Sciatic nerve (tissue), 2 donors: ENCODE measurements around the gene HMGCS1. TPM values are rescaled to one million over a fixed set of nuclear protein-coding genes. Genes with fewer than 3 reads are reported as not detected.
"Not testable (repeated sequence)": the region's sequence is repeated elsewhere in the genome, so short reads cannot be mapped to it uniquely, and the experiment has no call there.

Experiments used
- ATAC-seq: fragments of 200-7000 bp; cut with Tn5 transposase; one replicate; pipeline ENCODE4 v1.9.1; 2020; ENCODE audit warnings: mild to moderate bottlenecking, moderate library complexity
- DNase-seq: peaks from one replicate; pipeline ENCODE4 v3.0.0-alpha.2; 2020; ENCODE audit warnings: low spot score
- intact Hi-C: fragments of 100-400 bp; cut with DNase I; formaldehyde crosslinking; loops from one replicate; pipeline ENCODE4 v1.14.2; 2022
- total RNA-seq: library from RNA; stranded (reverse); fragmentation: NEBNext Ultra II Directional; extraction: Animal tissue kit (Norgen Biotek cat#: 25700); gene quantifications from one replicate; pipeline ENCODE4 v1.2.1, GENCODE V29; 2021
- donor health status: DM: no; HTN: no; CAD: no.
- donor health status: DM: no; HTN: no; CAD: no.

The HMGCS1 gene
- total RNA-seq, 1 donor from 2014 or later, result 115 TPM

GRCh38 chr5:43314724-43315123 is 1.5 kb upstream of the HMGCS1 start:
- DNase-seq (no peak), ATAC-seq (no peak)
- intact Hi-C loops, result no loop called here

- DNase-seq (no peak), ATAC-seq (no peak)
- intact Hi-C loops, result no loop called here
Observed at GRCh38 chr5:43313854-43314457, 744 bp upstream of the HMGCS1 start.

DNA sequence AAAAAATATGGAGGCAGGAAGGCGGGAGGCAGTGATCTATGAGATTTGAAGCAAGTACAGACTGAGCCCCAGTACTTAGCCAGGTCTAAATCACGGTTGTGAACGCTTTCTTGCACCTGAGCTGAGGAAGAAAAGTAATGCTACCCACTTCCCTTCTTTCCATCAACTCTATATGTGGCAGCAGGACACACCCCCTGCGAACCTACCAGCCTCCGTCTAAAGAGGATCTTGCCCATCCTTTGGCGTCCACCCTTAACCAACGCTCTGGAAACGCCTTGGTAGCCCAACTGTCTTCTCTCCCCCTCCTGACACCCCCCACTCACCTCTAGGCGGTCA is 545 bp downstream of the HMGCS1 start:
- intact Hi-C loops, result no loop called here
- no peak for DNase-seq
- ATAC-seq, result no peak

DNA sequence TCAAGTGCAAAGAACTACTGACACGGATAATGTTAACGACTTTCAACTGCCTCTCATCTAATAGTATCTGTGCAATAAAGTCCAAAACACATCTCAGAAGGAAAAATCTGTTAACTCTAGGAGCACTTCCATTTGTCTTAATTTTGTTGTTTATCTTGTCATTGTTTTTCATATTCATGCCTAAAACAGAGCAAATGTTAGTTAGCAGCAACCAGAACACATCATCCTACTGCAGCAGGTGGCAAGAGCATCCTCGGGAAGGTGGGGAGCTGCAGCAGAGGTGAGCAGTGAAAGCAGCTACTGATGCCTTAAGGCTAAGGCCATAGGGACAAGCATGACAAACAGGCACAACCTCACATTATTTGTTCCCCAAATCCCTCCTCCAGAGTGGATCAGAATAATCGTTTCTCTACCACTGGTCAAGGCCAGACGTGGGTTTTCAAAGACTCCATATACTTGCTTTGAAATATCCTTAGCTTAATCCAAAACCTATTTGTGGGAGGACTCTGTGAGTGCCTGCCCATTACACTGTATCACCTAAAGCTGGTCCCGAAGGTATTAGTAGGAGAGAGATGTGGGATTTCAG is 1.0 kb downstream of the HMGCS1 start:
- DNase-seq (no peak), ATAC-seq (no peak)
- intact Hi-C loops, result no loop called here

- intact Hi-C loops, result no loop called here
- ATAC-seq (no peak), DNase-seq (no peak)
Observed at GRCh38 chr5:43309637-43310036, 3.6 kb downstream of the HMGCS1 start.

- DNase-seq (no peak), ATAC-seq (no peak)
- intact Hi-C loops, result no loop called here
Observed at GRCh38 chr5:43309122-43309521, 4.1 kb downstream of the HMGCS1 start.

DNA sequence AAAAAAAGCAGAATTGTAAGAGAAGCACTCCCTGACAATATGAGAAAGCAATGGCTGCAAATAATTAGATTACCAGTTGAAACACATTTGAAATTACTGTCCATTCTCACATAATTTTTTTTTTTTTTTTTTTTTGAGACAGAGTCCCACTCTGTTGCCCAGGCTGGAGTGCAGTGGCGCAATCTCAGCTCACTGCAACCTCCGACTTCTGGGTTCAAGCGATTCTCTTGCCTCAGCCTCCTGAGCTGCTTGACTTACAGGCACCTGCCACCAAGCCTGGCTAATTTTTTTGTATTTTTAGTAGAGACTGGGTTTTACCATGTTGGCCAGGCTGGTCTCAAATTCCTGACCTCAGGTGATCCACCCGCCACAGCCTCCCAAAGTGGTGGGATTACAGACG is 6.3 kb downstream of the HMGCS1 start:
- DNase-seq, ATAC-seq, intact Hi-C loops: not testable (repeated sequence)

GRCh38 chr5:43305948-43306565 is 7.2 kb downstream of the HMGCS1 start:
- ATAC-seq, result peak; percentile 75
- intact Hi-C loops, result no loop called here
- DNase-seq, result no peak

- no peak for DNase-seq
- intact Hi-C loops, result no loop called here
- ATAC-seq, result no peak
Observed at GRCh38 chr5:43304525-43304924, 8.7 kb downstream of the HMGCS1 start.

DNA sequence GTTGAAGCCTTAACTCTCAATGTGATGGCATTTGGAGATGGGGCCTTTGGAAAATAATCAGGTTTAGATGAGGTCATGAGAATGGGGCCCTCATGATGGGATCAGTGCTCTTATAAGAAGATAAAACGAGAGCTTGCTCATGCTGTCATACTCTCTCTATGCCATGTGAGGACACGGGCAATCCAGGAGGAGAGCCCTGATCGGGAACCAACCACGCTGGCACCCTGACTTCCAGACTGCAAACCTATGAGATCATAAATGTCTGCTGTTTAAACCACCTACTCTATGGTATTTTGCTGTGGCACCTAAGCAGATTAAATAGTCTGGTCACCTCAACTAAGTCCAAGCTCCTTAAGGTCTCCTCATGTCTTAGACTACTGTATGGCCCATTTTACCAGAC is 10.0 kb downstream of the HMGCS1 start:
- ATAC-seq (no peak), DNase-seq (no peak)
- intact Hi-C loops, result no loop called here

DNA sequence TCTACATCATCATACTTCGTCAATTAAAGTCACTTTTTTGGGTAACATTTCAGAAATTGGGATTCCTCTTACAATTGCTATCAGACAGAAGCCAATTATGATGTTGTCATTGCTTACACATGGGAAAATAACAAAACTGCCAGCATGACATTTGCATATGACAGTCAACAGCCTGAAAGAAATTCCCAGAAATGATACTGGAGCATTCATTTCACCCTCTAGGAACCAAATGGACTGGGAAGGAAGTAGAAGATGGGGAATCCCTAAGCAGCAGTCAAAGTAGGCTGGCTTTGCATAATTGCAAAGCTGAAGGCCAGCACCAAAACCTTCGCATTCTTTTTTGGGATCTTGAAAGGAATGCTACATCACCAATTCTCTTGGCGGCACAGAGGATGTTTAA is 10.7 kb downstream of the HMGCS1 start:
- no peak for ATAC-seq

GRCh38 chr5:43301653-43302091 is 11.5 kb downstream of the HMGCS1 start:
- ATAC-seq (peak; percentile 26), DNase-seq (no peak)
- intact Hi-C loops, result no loop called here

More for the DNA sequence above, 10.7 kb downstream of the HMGCS1 start:
- DNase-seq, result no peak
- intact Hi-C loops, result no loop called here

DNA sequence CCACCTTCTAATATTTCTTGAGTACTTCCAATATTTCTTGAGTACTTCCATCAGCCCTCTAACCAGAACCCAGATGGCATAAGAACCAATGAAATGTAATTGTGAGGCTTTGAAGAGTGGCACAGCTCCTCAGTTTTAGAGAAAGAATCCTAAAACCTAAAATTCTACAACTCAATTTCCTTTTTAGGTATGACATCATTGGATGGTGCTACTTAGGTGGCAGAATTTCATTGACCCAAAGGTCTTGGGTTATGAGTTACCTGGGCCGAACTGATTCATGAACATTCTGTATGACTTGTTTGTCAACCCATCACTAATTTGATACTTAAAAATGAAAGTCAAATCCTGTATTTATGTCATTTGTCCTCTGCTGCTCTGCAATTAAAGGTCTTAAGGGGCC is 13.1 kb downstream of the HMGCS1 start:
- no peak for ATAC-seq

DNA sequence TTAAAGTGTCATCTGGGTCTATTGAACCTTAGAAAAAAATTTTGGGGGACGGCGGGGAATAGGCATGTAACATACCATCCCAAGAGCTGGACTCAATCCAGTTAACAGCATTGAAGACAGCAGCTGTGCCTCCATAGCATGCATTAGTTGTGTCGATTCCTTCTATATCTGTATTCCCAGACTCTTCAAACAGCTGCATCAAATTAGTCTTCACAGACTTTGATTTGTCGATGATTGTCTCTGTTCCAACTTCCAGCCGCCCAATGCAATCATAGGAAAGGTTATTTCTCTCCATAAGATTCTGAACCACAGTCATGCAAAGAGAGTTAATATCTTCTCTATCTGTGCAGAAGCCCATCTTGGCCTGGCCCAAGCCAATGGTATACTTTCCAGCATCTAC is 14.8 kb downstream of the HMGCS1 start:
- ATAC-seq (no peak), DNase-seq (no peak)
- intact Hi-C loops, result no loop called here

More for the DNA sequence above, 13.1 kb downstream of the HMGCS1 start:
- intact Hi-C loops, result no loop called here
- no peak for DNase-seq

DNA sequence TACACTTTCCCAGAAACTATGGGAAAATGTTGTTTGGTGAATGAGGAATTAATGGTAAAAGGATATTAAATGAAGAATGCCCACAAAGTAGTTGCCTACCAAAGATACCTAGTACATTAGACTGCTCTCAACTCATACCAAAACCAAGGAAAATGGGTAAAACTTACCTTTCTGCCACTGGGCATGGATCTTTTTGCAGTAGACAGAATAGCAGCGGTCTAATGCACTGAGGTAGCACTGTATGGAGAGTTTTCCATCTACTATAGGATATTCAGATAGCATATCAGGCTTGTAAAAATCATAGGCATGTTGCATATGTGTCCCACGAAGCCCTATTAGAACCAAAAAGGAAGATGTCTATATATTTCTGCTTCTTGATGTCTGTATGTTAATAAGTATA is 16.4 kb downstream of the HMGCS1 start:
- intact Hi-C loops, result no loop called here
- no peak for ATAC-seq
- no peak for DNase-seq

DNA sequence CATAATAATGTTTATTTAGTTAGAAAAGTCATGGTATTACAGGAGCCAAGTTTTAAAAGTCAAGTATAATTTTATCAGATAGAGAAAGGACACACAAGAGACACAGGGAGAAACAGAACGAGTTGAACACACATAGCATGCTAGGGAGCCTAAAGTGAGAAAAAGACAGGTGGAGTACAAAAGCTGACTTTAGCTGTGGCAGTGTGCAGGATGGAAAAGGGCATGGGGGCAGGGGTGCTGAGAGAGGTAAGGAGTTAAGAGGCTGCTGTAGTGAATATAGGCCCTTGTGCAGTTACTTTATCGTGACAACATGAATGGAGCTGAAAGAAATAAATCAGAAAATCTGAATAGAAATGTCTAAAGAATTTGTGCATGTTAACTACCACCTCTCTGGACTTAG is 18.0 kb downstream of the HMGCS1 start:
- intact Hi-C loops, result no loop called here
- no peak for ATAC-seq
- DNase-seq, result no peak

DNA sequence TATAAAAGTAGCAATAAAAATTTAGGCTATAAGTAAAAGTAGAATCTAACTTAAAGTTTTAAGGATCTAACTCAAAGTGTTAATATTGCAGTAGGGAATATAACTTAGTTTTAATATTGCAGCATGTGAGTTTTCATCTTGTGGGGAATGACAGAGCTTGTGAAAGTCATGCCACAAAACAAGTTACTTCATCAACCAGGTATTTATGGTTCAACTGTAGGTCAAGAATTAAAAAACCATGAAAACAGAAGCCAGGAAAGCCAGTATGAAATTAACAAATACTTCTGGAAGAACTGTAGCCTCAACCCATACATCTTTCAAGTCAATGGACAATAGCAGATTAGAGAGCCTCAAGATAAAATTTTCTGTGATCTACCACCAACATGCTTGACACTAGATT is 19.0 kb downstream of the HMGCS1 start:
- DNase-seq, result no peak
- intact Hi-C loops, result no loop called here
- ATAC-seq, result no peak

DNA sequence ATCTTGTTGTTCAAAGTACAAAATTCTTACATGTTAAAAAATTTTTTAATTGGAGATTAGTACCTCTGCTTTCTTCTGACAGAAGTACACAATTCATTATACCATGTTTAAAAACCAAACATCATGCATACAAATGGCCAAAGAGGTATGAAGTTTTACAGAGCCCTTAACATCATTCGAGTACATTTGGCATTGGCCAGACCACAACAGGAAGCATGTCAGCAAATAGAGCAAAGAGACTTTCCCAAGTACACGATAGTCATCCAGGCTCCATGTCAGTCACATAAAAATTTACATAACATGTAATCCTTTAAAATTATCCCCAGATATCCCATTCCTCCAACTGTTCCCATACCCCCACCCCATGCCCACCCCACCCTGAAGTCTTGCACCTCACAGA is 22.5 kb downstream of the HMGCS1 start:
- intact Hi-C loops, result no loop called here
- ATAC-seq, result no peak
- no peak for DNase-seq

DNA sequence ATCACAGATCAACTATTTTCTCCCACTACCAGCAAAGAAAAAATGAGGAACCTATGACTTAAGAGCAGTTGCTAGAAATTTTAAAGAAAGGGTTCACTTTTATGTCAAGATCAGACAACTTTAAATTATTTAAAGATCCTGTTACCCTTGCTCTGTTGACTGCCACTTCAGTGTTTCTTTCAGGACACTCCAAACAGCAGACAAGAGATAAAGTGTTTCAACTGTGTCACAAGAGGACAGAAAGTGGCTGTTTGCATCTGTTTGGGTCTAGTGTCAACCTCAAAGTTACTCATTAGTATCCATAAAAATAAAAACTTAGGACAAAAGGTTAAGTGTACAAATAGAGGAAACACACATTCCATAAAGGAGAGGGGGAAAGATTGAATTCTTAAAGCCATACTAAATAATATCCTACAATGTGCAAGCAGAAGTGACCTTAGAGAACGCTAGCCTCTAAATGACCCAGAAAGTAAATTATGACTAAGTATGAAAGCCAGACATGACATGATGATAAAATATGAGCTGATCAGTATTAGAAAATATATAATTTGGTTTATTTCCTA is 24.9 kb downstream of the HMGCS1 start:
- intact Hi-C loops, result no loop called here
- no peak for ATAC-seq
- no peak for DNase-seq

DNA sequence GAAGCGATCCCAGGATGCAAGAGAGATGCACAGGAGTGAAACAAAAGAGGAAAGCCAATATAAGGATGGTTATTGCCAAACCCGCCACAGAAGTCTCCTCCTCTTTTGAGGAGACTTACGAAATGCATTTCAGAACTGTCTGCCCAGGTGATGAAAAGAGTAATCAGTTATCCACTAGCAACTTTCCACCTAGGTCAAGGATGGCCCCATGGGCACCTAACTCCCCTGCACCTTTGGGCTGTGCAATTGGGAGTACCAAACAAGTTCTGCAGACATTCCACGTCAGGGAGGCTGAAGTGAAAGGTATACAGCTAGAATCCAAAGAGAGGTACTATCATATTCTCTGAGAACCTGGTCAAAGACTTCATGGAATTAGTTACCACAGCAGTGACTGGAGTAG is 25.7 kb downstream of the HMGCS1 start:
- intact Hi-C loops, result no loop called here
- no peak for DNase-seq
- no peak for ATAC-seq

GRCh38 chr5:43286623-43287022 is 26.6 kb downstream of the HMGCS1 start:
- intact Hi-C loops, result no loop called here
- DNase-seq, result no peak
- ATAC-seq, result no peak
